ENCODE results near the gene KRTAP5-10.

The KRTAP5-10 gene

GRCh38 chr11:71551711-71552110 lies 13.7 kb upstream of the KRTAP5-10 start:
- Histone ChIP-seq H3K9me3 (ENCODE audit: control extremely low read depth in 1 of 5, control insufficient read depth in 4 of 5, insufficient read depth in 2 of 5, low read depth in 1 of 5, low read length in 4 of 5) (no peaks in the 10 kb centered on the region), H3K4me3 (ENCODE audit: control insufficient read depth in 1 of 7, extremely low read depth in 1 of 7, insufficient read depth in 4 of 7, low read depth in 2 of 7, low read length in 6 of 7) (no peak overlapping the region), H3K36me3 (ENCODE audit: control insufficient read depth in 4 of 4, insufficient read depth in 4 of 4, low read length in 3 of 4) (no peaks in the 10 kb centered on the region), H3K4me1 (ENCODE audit: control extremely low read depth in 1 of 4, control insufficient read depth in 4 of 4, insufficient read depth in 4 of 4, low read length in 3 of 4) (peaks cover 0 to 16% (median 4%) of the 10 kb centered on the region in 4 experiments), H3K27me3 (replicated peaks in 2 of 5; ENCODE audit: control insufficient read depth in 4 of 5, insufficient read depth in 5 of 5, low read length in 4 of 5) (no peaks in the 10 kb centered on the region), H3K27ac (ENCODE audit: insufficient read depth in 1 of 2, low read depth in 1 of 2, low read length in 2 of 2, poor library complexity in 1 of 2, severe bottlenecking in 2 of 2) (no peak overlapping the region)
- CTCF ChIA-PET: no interaction called here
- DNase-seq: peak; percentile 36 to 79 (median 71)
- POLR2A ChIA-PET: no interaction called here
- no CpG with 5 or more reads among the region's 1 CpG for WGBS (ENCODE audit: insufficient coverage)

GRCh38 chr11:71554996-71555395 lies 10.4 kb upstream of the KRTAP5-10 start:
- Histone ChIP-seq H3K27ac (ENCODE audit: insufficient read depth in 1 of 2, low read depth in 1 of 2, low read length in 2 of 2, poor library complexity in 1 of 2, severe bottlenecking in 2 of 2) (no peak overlapping the region), H3K9me3 (ENCODE audit: control extremely low read depth in 1 of 5, control insufficient read depth in 4 of 5, insufficient read depth in 2 of 5, low read depth in 1 of 5, low read length in 4 of 5) (no peaks in the 10 kb centered on the region), H3K4me3 (ENCODE audit: control insufficient read depth in 1 of 7, extremely low read depth in 1 of 7, insufficient read depth in 4 of 7, low read depth in 2 of 7, low read length in 6 of 7) (no peak overlapping the region), H3K4me1 (ENCODE audit: control extremely low read depth in 1 of 4, control insufficient read depth in 4 of 4, insufficient read depth in 4 of 4, low read length in 3 of 4) (peaks cover 0 to 9% (median 4%) of the 10 kb centered on the region in 4 experiments), H3K27me3 (replicated peaks in 2 of 5; ENCODE audit: control insufficient read depth in 4 of 5, insufficient read depth in 5 of 5, low read length in 4 of 5) (no peaks in the 10 kb centered on the region), H3K36me3 (ENCODE audit: control insufficient read depth in 4 of 4, insufficient read depth in 4 of 4, low read length in 3 of 4) (no peaks in the 10 kb centered on the region)
- DNase-seq: no peak
- POLR2A ChIA-PET: no interaction called here
- 100% methylated on average over 6 of the region's 6 CpGs for WGBS (ENCODE audit: insufficient coverage)
- CTCF ChIA-PET: no interaction called here

- DNase-seq: no peak
- POLR2A ChIA-PET: no interaction called here
- no peak overlapping the region for H3K4me3 ChIP-seq (ENCODE audit: control insufficient read depth in 1 of 7, extremely low read depth in 1 of 7, insufficient read depth in 4 of 7, low read depth in 2 of 7, low read length in 6 of 7)
- H3K27ac ChIP-seq (ENCODE audit: insufficient read depth in 1 of 2, low read depth in 1 of 2, low read length in 2 of 2, poor library complexity in 1 of 2, severe bottlenecking in 2 of 2): no peak overlapping the region
- no peaks in the 10 kb centered on the region for H3K9me3 ChIP-seq (ENCODE audit: control extremely low read depth in 1 of 5, control insufficient read depth in 4 of 5, insufficient read depth in 2 of 5, low read depth in 1 of 5, low read length in 4 of 5)
- H3K36me3 ChIP-seq (ENCODE audit: control insufficient read depth in 4 of 4, insufficient read depth in 4 of 4, low read length in 3 of 4): no peaks in the 10 kb centered on the region
- no peaks in the 10 kb centered on the region for H3K27me3 ChIP-seq (replicated peaks in 2 of 5; ENCODE audit: control insufficient read depth in 4 of 5, insufficient read depth in 5 of 5, low read length in 4 of 5)
- CTCF ChIA-PET: no interaction called here
- H3K4me1 ChIP-seq (ENCODE audit: control extremely low read depth in 1 of 4, control insufficient read depth in 4 of 4, insufficient read depth in 4 of 4, low read length in 3 of 4): peaks cover 0 to 9% (median 4%) of the 10 kb centered on the region in 4 experiments
- 96% methylated on average over 11 of the region's 11 CpGs for WGBS (ENCODE audit: insufficient coverage)
These were observed 9.9 kb upstream of the KRTAP5-10 start for GRCh38 chr11:71555508-71555907.

- DNase-seq: no peak
- no peak overlapping the region for H3K4me3 ChIP-seq (ENCODE audit: control insufficient read depth in 1 of 7, extremely low read depth in 1 of 7, insufficient read depth in 4 of 7, low read depth in 2 of 7, low read length in 6 of 7)
- WGBS (ENCODE audit: insufficient coverage): 100% methylated on average over 1 of the region's 4 CpGs
- ChIA-PET POLR2A (no interaction called here), CTCF (no interaction called here)
- H3K27ac ChIP-seq (ENCODE audit: insufficient read depth in 1 of 2, low read depth in 1 of 2, low read length in 2 of 2, poor library complexity in 1 of 2, severe bottlenecking in 2 of 2): no peak overlapping the region
- H3K27me3 ChIP-seq (replicated peaks in 2 of 5; ENCODE audit: control insufficient read depth in 4 of 5, insufficient read depth in 5 of 5, low read length in 4 of 5): no peaks in the 10 kb centered on the region
- no peaks in the 10 kb centered on the region for H3K36me3 ChIP-seq (ENCODE audit: control insufficient read depth in 4 of 4, insufficient read depth in 4 of 4, low read length in 3 of 4)
- H3K4me1 ChIP-seq (ENCODE audit: control extremely low read depth in 1 of 4, control insufficient read depth in 4 of 4, insufficient read depth in 4 of 4, low read length in 3 of 4): peaks cover 0 to 9% (median 4%) of the 10 kb centered on the region in 4 experiments
- no peaks in the 10 kb centered on the region for H3K9me3 ChIP-seq (ENCODE audit: control extremely low read depth in 1 of 5, control insufficient read depth in 4 of 5, insufficient read depth in 2 of 5, low read depth in 1 of 5, low read length in 4 of 5)
These were observed 9.3 kb upstream of the KRTAP5-10 start for GRCh38 chr11:71556018-71556417.

- no peaks in the 10 kb centered on the region for H3K9me3 ChIP-seq (ENCODE audit: control extremely low read depth in 1 of 5, control insufficient read depth in 4 of 5, insufficient read depth in 2 of 5, low read depth in 1 of 5, low read length in 4 of 5)
- H3K27me3 ChIP-seq (replicated peaks in 2 of 5; ENCODE audit: control insufficient read depth in 4 of 5, insufficient read depth in 5 of 5, low read length in 4 of 5): no peaks in the 10 kb centered on the region
- no peak overlapping the region for H3K4me3 ChIP-seq (ENCODE audit: control insufficient read depth in 1 of 7, extremely low read depth in 1 of 7, insufficient read depth in 4 of 7, low read depth in 2 of 7, low read length in 6 of 7)
- POLR2A ChIA-PET: interaction anchor here (0.9 kb wide), 1 partner anchor 9 kb away, joined by 3 read pairs; no protein-coding TSS in a partner anchor
- DNase-seq: no peak
- peaks cover 0 to under 1% (median 0%) of the 10 kb centered on the region in 4 experiments for H3K4me1 ChIP-seq (ENCODE audit: control extremely low read depth in 1 of 4, control insufficient read depth in 4 of 4, insufficient read depth in 4 of 4, low read length in 3 of 4)
- CTCF ChIA-PET: no interaction called here
- no peak overlapping the region for H3K27ac ChIP-seq (ENCODE audit: insufficient read depth in 1 of 2, low read depth in 1 of 2, low read length in 2 of 2, poor library complexity in 1 of 2, severe bottlenecking in 2 of 2)
- H3K36me3 ChIP-seq (ENCODE audit: control insufficient read depth in 4 of 4, insufficient read depth in 4 of 4, low read length in 3 of 4): no peaks in the 10 kb centered on the region
These were observed 8.1 kb upstream of the KRTAP5-10 start for GRCh38 chr11:71557257-71557656.

GRCh38 chr11:71558996-71559395 lies 6.4 kb upstream of the KRTAP5-10 start:
- Histone ChIP-seq H3K4me1 (ENCODE audit: control extremely low read depth in 1 of 4, control insufficient read depth in 4 of 4, insufficient read depth in 4 of 4, low read length in 3 of 4) (no peaks in the 10 kb centered on the region), H3K9me3 (ENCODE audit: control extremely low read depth in 1 of 5, control insufficient read depth in 4 of 5, insufficient read depth in 2 of 5, low read depth in 1 of 5, low read length in 4 of 5) (no peaks in the 10 kb centered on the region), H3K27ac (ENCODE audit: insufficient read depth in 1 of 2, low read depth in 1 of 2, low read length in 2 of 2, poor library complexity in 1 of 2, severe bottlenecking in 2 of 2) (no peak overlapping the region), H3K27me3 (replicated peaks in 2 of 5; ENCODE audit: control insufficient read depth in 4 of 5, insufficient read depth in 5 of 5, low read length in 4 of 5) (peaks cover 0 to 5% (median 2%) of the 10 kb centered on the region in 5 experiments), H3K4me3 (ENCODE audit: control insufficient read depth in 1 of 7, extremely low read depth in 1 of 7, insufficient read depth in 4 of 7, low read depth in 2 of 7, low read length in 6 of 7) (no peak overlapping the region), H3K36me3 (ENCODE audit: control insufficient read depth in 4 of 4, insufficient read depth in 4 of 4, low read length in 3 of 4) (no peaks in the 10 kb centered on the region)
- WGBS (ENCODE audit: insufficient coverage): 100% methylated on average over 1 of the region's 1 CpG
- POLR2A ChIA-PET: no interaction called here
- CTCF ChIA-PET: no interaction called here
- no peak for DNase-seq

- peaks cover 0 to 6% (median 1%) of the 10 kb centered on the region in 4 experiments for H3K4me1 ChIP-seq (ENCODE audit: control extremely low read depth in 1 of 4, control insufficient read depth in 4 of 4, insufficient read depth in 4 of 4, low read length in 3 of 4)
- H3K27me3 ChIP-seq (replicated peaks in 2 of 5; ENCODE audit: control insufficient read depth in 4 of 5, insufficient read depth in 5 of 5, low read length in 4 of 5): peaks cover 0 to 6% (median 5%) of the 10 kb centered on the region in 5 experiments
- no peak overlapping the region for H3K4me3 ChIP-seq (ENCODE audit: control insufficient read depth in 1 of 7, extremely low read depth in 1 of 7, insufficient read depth in 4 of 7, low read depth in 2 of 7, low read length in 6 of 7)
- DNase-seq: no peak
- H3K9me3 ChIP-seq (ENCODE audit: control extremely low read depth in 1 of 5, control insufficient read depth in 4 of 5, insufficient read depth in 2 of 5, low read depth in 1 of 5, low read length in 4 of 5): no peaks in the 10 kb centered on the region
- H3K27ac ChIP-seq (ENCODE audit: insufficient read depth in 1 of 2, low read depth in 1 of 2, low read length in 2 of 2, poor library complexity in 1 of 2, severe bottlenecking in 2 of 2): no peak overlapping the region
- POLR2A ChIA-PET: no interaction called here
- CTCF ChIA-PET: no interaction called here
- no peaks in the 10 kb centered on the region for H3K36me3 ChIP-seq (ENCODE audit: control insufficient read depth in 4 of 4, insufficient read depth in 4 of 4, low read length in 3 of 4)
These were observed 3.2 kb upstream of the KRTAP5-10 start for GRCh38 chr11:71562120-71562519.
